Activated CD4-positive, alpha-beta T cell treated with anti-CD3 and anti-CD28 coated beads for 36 hours (primary cell): Measurements from ENCODE around the gene CORO7. TPM values are rescaled to one million over a fixed set of nuclear protein-coding genes. Genes with fewer than 3 reads are reported as not detected.
"Not testable (repeated sequence)": the region's sequence is repeated elsewhere in the genome, so short reads cannot be mapped to it uniquely, and the experiment has no call there.

Experiments used
- ATAC-seq: fragments of 200-7000 bp; cut with Tn5 transposase; one replicate; pipeline ENCODE4 v1.10.0; 2021; ENCODE audit warnings: mild to moderate bottlenecking, moderate library complexity
- CTCF ChIA-PET: fragments of 350-600 bp; sonication (Branson Sonifier 250); formaldehyde crosslinking; loops from one replicate; lab custom pipeline; 2021; ENCODE audit warnings: antibody characterized with exemption; lab: Charles Lee
- POLR2A ChIA-PET: fragments of 350-600 bp; sonication (Branson Sonifier 250); formaldehyde crosslinking; loops from one replicate; lab custom pipeline; 2021; ENCODE audit warnings: antibody characterized with exemption, inconsistent platforms; lab: Charles Lee
- DNase-seq: peaks from one replicate; pipeline ENCODE4 v3.0.0-alpha.2; 2020
- H3K27ac Mint-ChIP-seq: one replicate; pipeline ENCODE4 v1.8.0; 2021; ENCODE audit warnings: mixed read lengths
- H3K27me3 Mint-ChIP-seq: one replicate; pipeline ENCODE4 v1.8.0; 2021; ENCODE audit warnings: mixed read lengths
- H3K36me3 Mint-ChIP-seq: one replicate; pipeline ENCODE4 v1.8.0; 2021; ENCODE audit warnings: low read depth, mixed read lengths
- H3K4me1 Mint-ChIP-seq: one replicate; pipeline ENCODE4 v1.8.0; 2021; ENCODE audit warnings: mixed read lengths
- H3K4me3 Mint-ChIP-seq: one replicate; pipeline ENCODE4 v1.8.0; 2021; ENCODE audit warnings: mild to moderate bottlenecking, moderate library complexity, mixed read lengths
- H3K9me3 Mint-ChIP-seq: one replicate; pipeline ENCODE4 v1.8.0; 2021; ENCODE audit warnings: low read depth, mixed read lengths
- intact Hi-C, 2 experiments: fragments of 100-400 bp; cut with DNase I in 1 of 2; cut with micrococcal nuclease in 1 of 2; formaldehyde crosslinking; loops; one replicate each; pipeline versions ENCODE4 v1.14.2 to v1.15.1; 2022 to 2024; cut with DNase I, micrococcal nuclease
- total RNA-seq, 2 experiments: library from RNA; stranded (reverse); gene quantifications; one replicate each; pipeline ENCODE4 v1.2.3, GENCODE V29; 2021

CORO7 gene
- total RNA-seq, 2 experiments from 2014 or later, result 65.0 to 67.1 TPM

DNA sequence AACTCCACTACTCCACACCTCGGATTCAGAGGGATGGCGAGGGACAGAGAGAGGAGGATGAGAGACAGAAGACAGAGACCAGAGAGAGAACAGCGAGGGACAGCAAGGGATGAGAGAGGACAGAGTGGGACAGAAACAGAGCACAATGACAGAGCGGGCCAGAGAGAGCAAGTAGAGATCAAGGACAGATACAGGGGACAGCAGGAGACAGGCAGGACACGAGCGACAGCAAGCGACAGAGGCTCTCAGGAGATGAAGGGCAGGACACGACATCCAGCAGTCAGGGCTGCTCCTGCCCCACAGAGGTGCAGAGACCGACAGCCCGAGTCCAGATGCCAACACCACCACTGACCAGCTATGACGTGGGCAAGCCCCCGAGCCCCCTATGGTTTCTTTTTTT lies 14.9 kb downstream of the CORO7 start:
- CTCF ChIA-PET, result interaction anchor here (0.7 to 3.3 kb wide), 10 partner anchors 12 to 357 kb away, joined by 3 to 45 read pairs (median 6); partner anchors contain the start of genes CORO7 and PAM16
- POLR2A ChIA-PET, result interaction anchor here (0.6 kb wide), 1 partner anchor 23 kb away, joined by 3 read pairs; no protein-coding TSS in a partner anchor

DNA sequence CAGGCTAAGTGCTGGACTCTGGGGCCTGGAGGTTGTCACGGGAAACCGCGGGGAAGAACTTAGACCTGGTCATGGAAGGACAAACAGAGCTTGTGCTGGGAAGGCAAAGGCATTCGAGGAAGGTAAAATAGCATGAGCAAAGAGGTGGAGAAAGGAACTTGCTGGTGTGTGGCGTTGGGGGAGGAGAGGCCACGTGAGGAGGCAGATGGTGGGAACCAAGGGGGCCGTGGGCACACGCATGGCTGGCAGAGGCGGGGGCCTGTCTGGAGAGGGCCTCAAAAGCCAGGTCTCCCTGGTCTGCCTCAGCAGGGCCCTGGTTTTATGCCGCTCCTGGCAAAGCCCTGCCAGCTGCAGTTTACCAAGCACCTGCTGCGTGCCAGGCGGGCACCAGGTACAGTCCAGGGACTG lies 15.3 kb downstream of the CORO7 start:
- no peak for DNase-seq
- Mint-ChIP-seq H3K27ac (no peak overlapping the region), H3K4me3 (no peak overlapping the region), H3K4me1 (no peaks in the 10 kb centered on the region), H3K27me3 (no peaks in the 10 kb centered on the region), H3K36me3 (peaks cover 26% of the 10 kb centered on the region), H3K9me3 (no peaks in the 10 kb centered on the region)
- ChIA-PET POLR2A (no interaction called here), CTCF (interaction anchor here (1.6 to 3.3 kb wide), 3 partner anchors 13 to 90 kb away, joined by 4 to 45 read pairs (median 13); partner anchors contain the start of gene CORO7)
- no peak for ATAC-seq
- intact Hi-C loops, result loop anchor here (5.0 to 10.0 kb wide), 3 partner anchors 114 to 406 kb away; partner anchors contain the start of gene TFAP4 (in 1 of the 2)

More for the DNA sequence above, 14.9 kb downstream of the CORO7 start:
- ATAC-seq (no peak), DNase-seq (no peak)
- H3K27me3 Mint-ChIP-seq, result no peaks in the 10 kb centered on the region
- H3K36me3 Mint-ChIP-seq, result peaks cover 30% of the 10 kb centered on the region
- H3K9me3 Mint-ChIP-seq, result no peaks in the 10 kb centered on the region
- H3K4me3 Mint-ChIP-seq, result no peak overlapping the region
- no peak overlapping the region for H3K27ac Mint-ChIP-seq
- intact Hi-C loops, result loop anchor here (5.0 to 10.0 kb wide), 3 partner anchors 114 to 407 kb away; partner anchors contain the start of gene TFAP4 (in 1 of the 2)
- no peaks in the 10 kb centered on the region for H3K4me1 Mint-ChIP-seq

DNA sequence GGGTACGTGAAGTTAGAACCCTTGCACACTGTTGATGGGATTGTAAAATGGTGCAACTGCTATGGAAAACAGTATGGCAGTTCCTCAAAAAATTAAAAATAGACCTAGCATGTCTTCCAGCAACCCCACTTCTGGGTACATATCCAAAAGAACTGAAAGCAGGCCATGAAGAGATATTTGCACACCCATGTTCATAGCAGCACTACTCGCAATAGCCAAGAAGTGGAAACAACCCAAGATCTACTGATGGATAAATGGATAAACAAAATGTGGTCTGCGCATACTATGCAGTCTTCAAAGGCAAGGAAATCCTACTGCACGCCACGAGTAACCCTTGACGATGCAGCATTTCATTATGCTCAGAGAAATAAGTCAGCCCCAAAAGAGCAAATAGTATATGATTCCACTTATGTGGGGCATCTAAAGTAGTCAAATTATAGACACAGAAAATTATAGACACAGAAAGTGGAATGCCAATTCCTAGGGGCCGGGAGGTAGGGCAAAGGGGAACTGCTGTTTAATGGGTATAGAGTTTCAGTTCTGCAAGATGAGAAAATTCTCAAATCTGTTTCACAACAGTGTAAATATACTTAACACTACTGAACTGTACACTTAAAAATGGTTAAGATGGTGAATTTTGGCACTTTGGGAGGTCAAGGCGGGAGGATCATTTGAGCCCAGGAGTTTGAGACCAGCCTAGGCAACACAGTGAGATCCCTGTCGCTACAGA lies 17.2 kb downstream of the CORO7 start:
- intact Hi-C loops, result loop anchor here in 1 of 2 experiments (1.0 kb wide), 1 partner anchor 31 kb away; no protein-coding TSS in a partner anchor
- ChIA-PET CTCF (interaction anchor here (0.8 to 1.6 kb wide), 3 partner anchors 26 to 40 kb away, joined by 4 to 5 read pairs (median 4); no protein-coding TSS in a partner anchor), POLR2A (interaction anchor here (0.6 kb wide), 1 partner anchor 326 kb away, joined by 5 read pairs; no protein-coding TSS in a partner anchor)
- no peak for ATAC-seq
- Mint-ChIP-seq H3K36me3 (peaks cover 22% of the 10 kb centered on the region), H3K9me3 (no peaks in the 10 kb centered on the region), H3K27me3 (no peaks in the 10 kb centered on the region), H3K4me1 (no peaks in the 10 kb centered on the region), H3K27ac (no peak overlapping the region), H3K4me3 (no peak overlapping the region)
- no peak for DNase-seq

DNA sequence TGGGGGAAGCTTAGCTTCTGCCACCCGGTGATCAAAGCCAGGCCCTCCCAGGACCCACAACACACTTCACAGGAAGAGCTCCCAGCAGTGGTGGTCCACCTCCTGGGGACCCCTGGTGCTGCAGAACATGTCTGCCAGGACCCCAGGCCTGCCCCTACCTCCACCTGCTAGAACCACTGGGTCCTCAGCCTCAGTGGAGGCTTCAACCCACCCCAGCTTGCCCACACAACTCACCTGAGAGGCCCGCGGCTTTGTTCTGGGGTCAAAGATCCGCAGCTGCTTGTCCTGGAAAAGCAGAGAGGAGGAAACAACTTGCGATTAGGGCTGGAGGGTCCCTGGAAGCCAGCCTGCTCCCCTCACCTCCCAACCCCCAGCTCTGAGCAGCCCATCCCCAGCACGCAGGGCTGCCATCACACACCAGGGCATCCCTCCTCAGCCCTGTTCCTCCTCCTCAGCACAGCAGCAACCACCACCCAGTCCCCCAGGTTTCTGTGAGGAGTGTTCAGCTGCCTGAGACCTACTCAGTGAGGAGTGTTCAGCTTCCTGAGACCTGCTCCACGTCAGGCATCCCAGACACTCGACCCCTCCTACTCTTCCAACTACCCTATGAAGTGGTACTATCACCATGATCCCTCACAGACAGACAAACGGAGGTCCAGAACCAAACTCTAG lies 21.2 kb downstream of the CORO7 start:
- Mint-ChIP-seq H3K4me1 (no peaks in the 10 kb centered on the region), H3K36me3 (peaks cover 13% of the 10 kb centered on the region), H3K27me3 (no peaks in the 10 kb centered on the region), H3K9me3 (no peaks in the 10 kb centered on the region), H3K4me3 (no peak overlapping the region), H3K27ac (peak overlapping the region; percentile 7)
- intact Hi-C loops, result no loop called here
- no peak for ATAC-seq
- DNase-seq, result no peak
- ChIA-PET POLR2A (interaction anchor here (0.7 kb wide), 1 partner anchor 113 kb away, joined by 3 read pairs; no protein-coding TSS in a partner anchor), CTCF (interaction anchor here (0.6 kb wide), 1 partner anchor 727 kb away, joined by 4 read pairs; no protein-coding TSS in a partner anchor)

- POLR2A ChIA-PET, H3K4me3 Mint-ChIP-seq, DNase-seq, H3K9me3 Mint-ChIP-seq, intact Hi-C loops, H3K27me3 Mint-ChIP-seq, ATAC-seq, H3K4me1 Mint-ChIP-seq, H3K27ac Mint-ChIP-seq: not testable (repeated sequence)
- CTCF ChIA-PET, result interaction anchor here (2.1 kb wide), 1 partner anchor 9 kb away, joined by 17 read pairs; no protein-coding TSS in a partner anchor
- peaks cover 14% of the 10 kb centered on the region for H3K36me3 Mint-ChIP-seq
These were observed 22.5 kb downstream of the CORO7 start for GRCh38 chr16:4393850-4394249.

DNA sequence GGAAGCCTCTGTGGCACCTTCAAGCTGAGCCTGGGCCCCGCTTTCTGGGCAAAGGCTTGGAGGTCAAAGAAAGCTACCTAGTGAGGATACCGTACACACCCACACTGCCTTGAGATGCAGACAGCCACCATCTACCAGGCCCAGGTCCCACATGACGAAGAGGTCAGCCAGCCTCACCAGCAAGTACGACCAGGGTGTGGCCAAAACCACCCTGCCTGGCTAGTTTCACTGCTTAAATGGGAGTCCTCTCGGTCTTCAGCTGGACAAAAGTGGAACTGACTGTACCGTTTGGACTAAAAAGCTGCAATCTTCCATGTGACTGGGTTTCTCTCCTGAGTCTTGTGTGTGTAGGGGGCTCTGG lies 23.2 kb downstream of the CORO7 start:
- Mint-ChIP-seq H3K4me3 (no peak overlapping the region), H3K9me3 (no peaks in the 10 kb centered on the region), H3K27ac (no peak overlapping the region), H3K36me3 (peaks cover 14% of the 10 kb centered on the region), H3K27me3 (no peaks in the 10 kb centered on the region), H3K4me1 (no peaks in the 10 kb centered on the region)
- CTCF ChIA-PET, result interaction anchor here (0.5 to 2.1 kb wide), 4 partner anchors 10 to 147 kb away, joined by 3 to 17 read pairs (median 3); no protein-coding TSS in a partner anchor
- DNase-seq, result no peak
- intact Hi-C loops, result no loop called here
- POLR2A ChIA-PET, result no interaction called here
- no peak for ATAC-seq

GRCh38 chr16:4392382-4393239 lies 23.8 kb downstream of the CORO7 start:
- Mint-ChIP-seq H3K27me3 (no peaks in the 10 kb centered on the region), H3K36me3 (peaks cover 14% of the 10 kb centered on the region), H3K27ac (no peak overlapping the region), H3K9me3 (no peaks in the 10 kb centered on the region), H3K4me3 (no peak overlapping the region), H3K4me1 (no peaks in the 10 kb centered on the region)
- ATAC-seq, result no peak
- intact Hi-C loops, result no loop called here
- CTCF ChIA-PET, result interaction anchor here (0.5 to 2.1 kb wide), 4 partner anchors 10 to 147 kb away, joined by 3 to 17 read pairs (median 3); no protein-coding TSS in a partner anchor
- DNase-seq, result no peak
- POLR2A ChIA-PET, result no interaction called here

GRCh38 chr16:4391631-4392381 lies 24.6 kb downstream of the CORO7 start:
- CTCF ChIA-PET, result interaction anchor here (0.5 to 2.1 kb wide), 5 partner anchors 11 to 192 kb away, joined by 3 to 17 read pairs (median 3); no protein-coding TSS in a partner anchor
- Mint-ChIP-seq H3K4me3 (no peak overlapping the region), H3K27ac (no peak overlapping the region), H3K9me3 (no peaks in the 10 kb centered on the region), H3K4me1 (no peaks in the 10 kb centered on the region), H3K36me3 (peaks cover 19% of the 10 kb centered on the region), H3K27me3 (no peaks in the 10 kb centered on the region)
- intact Hi-C loops, result no loop called here
- POLR2A ChIA-PET, result no interaction called here
- DNase-seq, result no peak
- ATAC-seq, result no peak

DNA sequence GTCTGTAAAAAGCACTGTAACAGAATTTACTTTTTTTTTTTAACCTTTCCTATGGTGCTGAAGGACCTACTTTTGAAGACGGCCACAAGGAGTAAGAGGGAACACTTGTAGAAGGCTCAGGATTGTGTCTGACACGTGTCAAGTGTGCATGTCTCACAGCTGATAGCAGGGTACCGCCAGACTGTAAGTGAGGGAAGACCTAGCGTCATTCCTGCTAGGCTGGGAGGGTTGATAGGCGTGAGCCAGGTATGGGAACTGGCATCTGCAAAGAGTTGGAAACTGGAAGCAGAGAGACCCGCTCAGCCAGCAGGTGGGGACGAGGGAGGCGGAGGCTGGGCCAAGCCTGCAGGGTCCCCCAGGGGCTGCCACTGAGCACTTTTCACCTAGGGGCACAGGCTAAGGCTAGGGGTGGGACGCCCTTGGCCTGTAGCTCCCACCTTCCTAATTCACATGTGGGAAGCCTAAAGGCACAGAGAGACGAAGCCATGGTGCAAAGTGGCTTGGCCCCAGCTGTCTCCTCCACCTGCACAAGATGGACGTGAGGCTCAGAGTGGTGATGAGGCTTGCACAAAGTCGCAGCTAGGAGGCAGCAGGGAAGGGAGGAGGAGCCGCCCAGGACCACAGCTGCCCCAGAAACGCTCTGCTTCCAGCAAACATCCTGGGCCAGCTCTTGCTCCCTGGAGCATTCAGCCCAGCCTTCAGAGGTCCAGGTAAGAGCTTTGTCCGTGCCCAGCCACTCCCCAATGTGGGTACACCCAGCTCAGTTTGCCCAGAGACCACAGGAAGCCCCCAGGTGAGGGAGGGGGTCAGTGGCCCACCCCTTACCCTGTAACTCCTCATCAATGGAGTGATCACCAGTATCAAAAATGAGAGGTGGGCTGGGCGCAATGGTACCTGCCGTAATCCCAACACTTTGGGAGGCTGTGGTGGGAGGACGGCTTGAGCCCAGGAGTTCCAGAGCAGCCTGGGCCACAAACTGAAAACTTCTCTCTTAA lies 25.8 kb downstream of the CORO7 start:
- ChIA-PET CTCF (interaction anchor here (1.2 to 1.3 kb wide), 3 partner anchors 12 to 13 kb away, joined by 3 to 6 read pairs (median 4); no protein-coding TSS in a partner anchor), POLR2A (interaction anchor here (0.8 kb wide), 1 partner anchor 170 kb away, joined by 8 read pairs; no protein-coding TSS in a partner anchor)
- H3K9me3 Mint-ChIP-seq, result no peaks in the 10 kb centered on the region
- H3K36me3 Mint-ChIP-seq, result peaks cover 16% of the 10 kb centered on the region
- ATAC-seq (no peak), DNase-seq (no peak)
- H3K4me1 Mint-ChIP-seq, result no peaks in the 10 kb centered on the region
- H3K27me3 Mint-ChIP-seq, result no peaks in the 10 kb centered on the region
- intact Hi-C loops, result no loop called here
- H3K4me3 Mint-ChIP-seq, result no peak overlapping the region
- H3K27ac Mint-ChIP-seq, result no peak overlapping the region
